Ovary (tissue), 9 donors: ENCODE data around the gene NRN1L. TPM values are rescaled to one million over a fixed set of nuclear protein-coding genes. Genes with fewer than 3 reads are reported as not detected.
A peak's percentile ranks its signal among the peaks of the same experiment; 100 is the strongest.

Experiments
- DNase-seq, 5 donors: peaks; one replicate each; pipeline ENCODE4 v3.0.0-alpha.2; 2019 to 2020
- H3K27ac ChIP-seq, 2 donors: fragments of 200-600 bp; one replicate each; pipeline versions ENCODE4 v1.5.1 to v1.8.0; 2019 to 2022
- H3K27me3 ChIP-seq: fragments of 200-600 bp; one replicate; pipeline ENCODE4 v1.8.0; 2022
- H3K36me3 ChIP-seq: fragments of 200-600 bp; sonication (generic); one replicate; pipeline ENCODE4 v1.5.1; 2019
- H3K4me1 ChIP-seq: one replicate; pipeline ENCODE4 v1.8.1; 2013; ENCODE audit warnings: mild to moderate bottlenecking, moderate library complexity; ENCODE audit not compliant: insufficient read depth
- H3K4me3 ChIP-seq: fragments of 200-600 bp; sonication (generic); one replicate; pipeline ENCODE4 v1.5.1; 2017
- H3K9me3 ChIP-seq, 2 donors: fragments of 200-600 bp in 1 of 2; sonication (generic) in 1 of 2; one replicate each; pipeline versions ENCODE4 v1.5.1 to v1.8.1; 2013 to 2019; ENCODE audit warnings: mild to moderate bottlenecking in 1 of 2, moderate library complexity in 1 of 2
- CTCF ChIP-seq, 3 donors: fragments of 450-650 bp in 2 of 3; fragments of 200-600 bp in 1 of 3; IDR thresholded peaks; one replicate each; pipeline versions ENCODE4 v1.5.1 to v1.8.0; 2016 to 2022; ENCODE audit warnings: antibody characterized with exemption in 3 of 3, mild to moderate bottlenecking in 1 of 3
- EP300 ChIP-seq: sonication (generic); formaldehyde crosslinking; IDR thresholded peaks from one replicate; pipeline ENCODE4 v1.6.1; 2017; ENCODE audit warnings: antibody characterized with exemption
- POLR2A ChIP-seq: fragments of 450-650 bp; IDR thresholded peaks from one replicate; pipeline ENCODE4 v1.6.1; 2017; ENCODE audit warnings: antibody characterized with exemption, mild to moderate bottlenecking, moderate library complexity
- WGBS, 3 donors: extraction: QIAGEN DNeasy Blood & Tissue Kit in 1 of 3; methylation state at CpG; one replicate each; pipeline versions ENCODE4 v1.1.5 to v1.1.7; 2013 to 2017; 5-methylcytosine and 5-hydroxymethylcytosine counted together
- intact Hi-C, 4 donors: fragments of 100-400 bp; cut with DNase I; formaldehyde crosslinking; loops; one replicate each; pipeline versions ENCODE4 v1.11.0 to v1.15.1; 2022 to 2023
- polyA plus RNA-seq, 2 donors: library from polyadenylated mRNA; stranded (reverse); fragments of 200-250 nt in 1 of 2; fragments of 350-450 nt in 1 of 2; fragmentation: Illumina TruSeq in 1 of 2; extraction: RNeasy Lipid Tissue Mini Kit (QIAGEN cat#74804) in 1 of 2; gene quantifications; one replicate each; pipeline ENCODE4 v1.2.3, GENCODE V29; 2013 to 2014
- total RNA-seq, 7 donors: library from RNA; depleted of rRNA in 2 of 7; stranded (reverse); fragments of >200 nt in 2 of 7; fragmentation: NEBNext Ultra II Directional in 3 of 7; extraction: Animal tissue kit (Norgen Biotek cat#: 25700) in 3 of 7; gene quantifications; one replicate each; pipeline versions ENCODE4 v1.1.0 to v1.2.4, GENCODE V29; 2016 to 2023
- donor health status: DM: no; HTN: no; CAD: no; lungs with moderate emphysema.
- donor health status: DM: no; HTN: no; CAD: no.
- donor health status: Bipolar disorder and iron deficiency.
- donor health status: DM: yes; HTN: yes; CAD: no.
- donor health status: DM: no; HTN: no; CAD: no.
- donor health status: DM: yes; HTN: yes; CAD: no.

Gene NRN1L
- total and polyA plus RNA-seq, 9 donors: 0.95 to 4.7 (median 2.6) TPM; not detected in 1

GRCh38 chr16:67883146-67883871, 1.4 kb upstream of the NRN1L start:
- intact Hi-C loops: loop anchor here in 3 of 4 donors (5.0 kb wide), 1 partner anchor 44 kb away; no protein-coding TSS in a partner anchor
- peaks cover 6% of the 10 kb centered on the region for H3K4me1 ChIP-seq
- H3K27ac ChIP-seq: peak overlapping the region in 1 of 2 donors; percentile 11
- H3K4me3 ChIP-seq: no peak overlapping the region
- WGBS, 3 donors: 39 to 50% (median 43%) methylated on average over 6 of the region's 6 CpGs
- no peaks in the 10 kb centered on the region for H3K27me3 ChIP-seq
- no peaks in the 10 kb centered on the region for H3K9me3 ChIP-seq
- no peak for DNase-seq
- H3K36me3 ChIP-seq: no peaks in the 10 kb centered on the region
- TF ChIP-seq CTCF (IDR thresholded peaks at IDR 0.05): no peak
- TF ChIP-seq EP300: no peak
- no peak for TF ChIP-seq POLR2A

DNA sequence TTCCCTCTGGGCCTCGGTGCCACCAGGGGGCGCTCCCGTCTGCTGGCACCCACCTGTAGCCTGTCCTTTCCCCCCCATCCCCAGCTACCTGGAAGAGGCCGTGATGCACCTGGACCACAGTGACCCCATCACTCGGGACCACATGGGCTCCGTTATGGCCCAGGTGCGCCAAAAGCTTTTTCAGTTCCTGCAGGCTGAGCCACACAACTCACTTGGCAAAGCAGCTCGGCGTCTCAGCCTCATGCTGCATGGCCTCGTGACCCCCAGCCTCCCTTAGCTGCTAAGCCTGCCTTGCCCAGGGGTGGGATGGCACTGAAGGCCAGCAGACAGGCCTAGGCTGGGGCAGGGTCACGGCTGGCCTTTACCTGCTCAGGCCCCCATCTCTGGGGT, 818 bp upstream of the NRN1L start:
- Histone ChIP-seq H3K4me3 (no peak overlapping the region), H3K9me3 (no peaks in the 10 kb centered on the region), H3K4me1 (peaks cover 6% of the 10 kb centered on the region), H3K27ac (peak overlapping the region in 1 of 2 donors; percentile 11), H3K27me3 (no peaks in the 10 kb centered on the region), H3K36me3 (no peaks in the 10 kb centered on the region)
- no peak for TF ChIP-seq POLR2A
- peak; percentile 70 to 76 (median 74) for TF ChIP-seq CTCF (IDR thresholded peaks at IDR 0.05)
- peak; percentile 49 to 76 (median 71) for DNase-seq
- WGBS, 3 donors: 53 to 63% (median 53%) methylated on average over 11 of the region's 11 CpGs
- intact Hi-C loops: loop anchor here in 3 of 4 donors (5.0 kb wide), 1 partner anchor 43 kb away; no protein-coding TSS in a partner anchor

- intact Hi-C loops: no loop called here
- DNase-seq: no peak
- Histone ChIP-seq H3K9me3 (no peaks in the 10 kb centered on the region), H3K4me1 (peaks cover 6% of the 10 kb centered on the region), H3K4me3 (no peak overlapping the region), H3K27ac (peak overlapping the region in 1 of 2 donors; percentile 46), H3K36me3 (no peaks in the 10 kb centered on the region), H3K27me3 (no peaks in the 10 kb centered on the region)
- 90 to 100% (median 91%) methylated on average over 12 of the region's 12 CpGs for WGBS, 3 donors
- no peak for TF ChIP-seq EP300
- no peak for TF ChIP-seq POLR2A
- no peak for TF ChIP-seq CTCF (IDR thresholded peaks at IDR 0.05)
These were observed 860 bp downstream of the NRN1L start for GRCh38 chr16:67885545-67885944.

- no peaks in the 10 kb centered on the region for H3K27me3 ChIP-seq
- 91 to 99% (median 96%) methylated on average over 19 of the region's 19 CpGs for WGBS, 3 donors
- intact Hi-C loops: no loop called here
- no peaks in the 10 kb centered on the region for H3K9me3 ChIP-seq
- H3K4me1 ChIP-seq: peaks cover 6% of the 10 kb centered on the region
- no peak for DNase-seq
- no peak overlapping the region for H3K4me3 ChIP-seq
- no peaks in the 10 kb centered on the region for H3K36me3 ChIP-seq
- TF ChIP-seq POLR2A: no peak
- TF ChIP-seq CTCF (IDR thresholded peaks at IDR 0.05): no peak
- TF ChIP-seq EP300: no peak
- H3K27ac ChIP-seq: no peak overlapping the region
These were observed 1.3 kb downstream of the NRN1L start for GRCh38 chr16:67885976-67886375.
